GM12878 (cell line): ENCODE measurements around the gene UHRF2. TPM values are rescaled to one million over a fixed set of nuclear protein-coding genes. Genes with fewer than 3 reads are reported as not detected.

Experiments used
- ATAC-seq: fragments of 200-7000 bp; cut with Tn5 transposase; 3 replicates; pipeline ENCODE4 v1.9.1; 2020; ENCODE audit warnings: mild to moderate bottlenecking, moderate library complexity
- BruUV-seq: library from RNA; stranded (reverse); fragments of 400-500 nt; replicated peaks from 2 replicates; lab custom pipeline; 2021; lab: Mats Ljungman, UMichigan
- CTCF ChIA-PET: fragments of 300-600 bp; sonication (Branson Sonifier 250); formaldehyde crosslinking; extraction: SDS; loops from one replicate; lab custom pipeline; 2021; ENCODE audit warnings: inconsistent platforms; lab: Yijun Ruan, JAX
- POLR2A ChIA-PET: fragments of 350-600 bp; formaldehyde crosslinking; extraction: SDS; loops from one replicate; lab custom pipeline; 2021; ENCODE audit warnings: inconsistent platforms; lab: Charles Lee
- RAD21 ChIA-PET: fragments of 300-600 bp; sonication (Branson Sonifier 250); formaldehyde crosslinking; loops from one replicate; lab custom pipeline; 2023; ENCODE audit warnings: antibody characterized with exemption; ENCODE audit not compliant: unreplicated experiment; lab: Charles Lee
- SMC1A ChIA-PET: fragments of 300-600 bp; sonication (Branson Sonifier 250); formaldehyde crosslinking; loops from one replicate; lab custom pipeline; 2023; ENCODE audit not compliant: unreplicated experiment, uncharacterized antibody; lab: Charles Lee
- DNase-seq: peaks from one replicate; pipeline ENCODE4 v3.0.0-alpha.2; 2011; ENCODE audit warnings: low read depth, low spot score
- FAIRE-seq: peaks from 3 replicates; lab custom pipeline; 2011; peaks lifted over from hg19 to GRCh38; lab: Jason Lieb, UNC
- H2AFZ ChIP-seq: 2 replicates; pipeline ENCODE4 v1.6.0; 2011; ENCODE audit warnings: low read depth, low read length, control low read depth; ENCODE audit not compliant: control insufficient read depth
- H3K27ac ChIP-seq: 2 replicates; pipeline ENCODE4 v1.5.1; 2011; ENCODE audit warnings: control low read depth; ENCODE audit not compliant: control insufficient read depth, insufficient read depth
- H3K27me3 ChIP-seq, 2 experiments: replicated peaks in 1 of 2; 2 replicates each; pipeline versions ENCODE4 v1.6.0 to v1.6.1; 2011; ENCODE audit warnings: low read length in 1 of 2; ENCODE audit not compliant: control insufficient read depth in 2 of 2, insufficient read depth in 2 of 2
- H3K36me3 ChIP-seq, 2 experiments: 2 replicates each; pipeline ENCODE4 v1.5.1; 2011; ENCODE audit warnings: low read length in 1 of 2; ENCODE audit not compliant: control insufficient read depth in 2 of 2, insufficient read depth in 2 of 2
- H3K4me1 ChIP-seq: 2 replicates; pipeline ENCODE4 v1.6.1; 2011; ENCODE audit warnings: mild to moderate bottlenecking, low read length, moderate library complexity, mixed read lengths; ENCODE audit not compliant: control insufficient read depth, insufficient read depth
- H3K4me2 ChIP-seq: 2 replicates; pipeline ENCODE4 v1.6.0; 2011; ENCODE audit warnings: control low read depth; ENCODE audit not compliant: control insufficient read depth, insufficient read depth
- H3K4me3 ChIP-seq: fragments of 200-600 bp; sonication (generic); 2 replicates; pipeline ENCODE4 v1.5.1; 2016
- H3K79me2 ChIP-seq: 2 replicates; pipeline ENCODE4 v1.6.0; 2011; ENCODE audit warnings: low read length; ENCODE audit not compliant: control insufficient read depth, insufficient read depth
- H3K9ac ChIP-seq: 2 replicates; pipeline ENCODE4 v1.8.0; 2011; ENCODE audit warnings: low read length, control low read depth, mixed read lengths; ENCODE audit not compliant: control insufficient read depth, insufficient read depth
- H3K9me3 ChIP-seq: replicated peaks from 3 replicates; pipeline ENCODE4 v1.5.1; 2011; ENCODE audit warnings: mild to moderate bottlenecking, low read length; ENCODE audit not compliant: control insufficient read depth, insufficient read depth
- H4K20me1 ChIP-seq: 2 replicates; pipeline ENCODE4 v1.6.0; 2011; ENCODE audit not compliant: control insufficient read depth, insufficient read depth
- BCLAF1 ChIP-seq: fragments of 450-650 bp; IDR thresholded peaks from 2 replicates; pipeline ENCODE4 v1.6.1; 2017; ENCODE audit warnings: antibody characterized with exemption, mild to moderate bottlenecking, moderate library complexity
- CBX3 ChIP-seq: fragments of 200-600 bp; sonication (generic); IDR thresholded peaks from 2 replicates; pipeline ENCODE4 v1.6.1; 2016; ENCODE audit warnings: low read depth, borderline replicate concordance
- CBX5 ChIP-seq: sonication (generic); IDR thresholded peaks from 2 replicates; pipeline ENCODE4 v1.6.1; 2016; ENCODE audit warnings: low read depth, moderate library complexity, mild to moderate bottlenecking, inconsistent platforms
- CEBPZ ChIP-seq: fragments of 150-350 bp; IDR thresholded peaks from 2 replicates; pipeline ENCODE4 v1.6.1; 2016; ENCODE audit warnings: low read depth, low read length
- HDAC6 ChIP-seq: fragments of 200-600 bp; sonication (generic); IDR thresholded peaks from one replicate; pipeline ENCODE4 v1.8.0; 2017; ENCODE audit warnings: antibody characterized with exemption; ENCODE audit not compliant: unreplicated experiment
- RAD21 ChIP-seq: IDR thresholded peaks from 2 replicates; pipeline ENCODE4 v1.6.1; 2011; ENCODE audit warnings: mild to moderate bottlenecking, low read depth, low read length, moderate library complexity; ENCODE audit not compliant: insufficient read depth
- RELB ChIP-seq: fragments of 450-650 bp; IDR thresholded peaks from 2 replicates; pipeline ENCODE4 v1.6.1; 2017; ENCODE audit warnings: low read depth, mild to moderate bottlenecking, moderate library complexity
- RUNX3 ChIP-seq: IDR thresholded peaks from 2 replicates; pipeline ENCODE4 v1.6.1; 2012; ENCODE audit warnings: low read length, inconsistent platforms
- WGBS: methylation state at CpG from one replicate; pipeline ENCODE4 v1.1.6; 2016; ENCODE audit warnings: low lambda C conversion rate; ENCODE audit not compliant: insufficient replicate concordance, insufficient coverage; ENCODE audit errors: missing lambda C conversion rate; 5-methylcytosine and 5-hydroxymethylcytosine counted together
- in situ Hi-C: fragments of 300-500 bp; cut with MboI; formaldehyde crosslinking; loops from 9 replicates; pipeline ENCODE4 v1.14.3; 2018; ENCODE audit warnings: mixed read lengths
- intact Hi-C: fragments of 100-400 bp; cut with micrococcal nuclease; formaldehyde crosslinking; loops from one replicate; pipeline ENCODE4 v1.14.2; 2022; ENCODE audit not compliant: unreplicated experiment
- polyA plus RNA-seq, 11 experiments: library from polyadenylated mRNA; depleted of rRNA in 4 of 11; unstranded in 6 of 11; stranded (reverse) in 5 of 11; fragments of >200 nt; fragmentation: Nextera tagmentation in 4 of 11; fragmentation: Illumina TruSeq in 1 of 11; extraction: Ambion mirVana in 4 of 11; extraction: Trizol in 1 of 11; gene quantifications; 1 replicate in 1 of 11; 2 replicates in 10 of 11; pipeline versions ENCODE4 v1.2.1 to v1.2.3, GENCODE V29; 2011 to 2016; ENCODE audit warnings: inconsistent platforms in 2 of 11, missing spikeins in 2 of 11, low read depth in 1 of 11
- total RNA-seq, 4 experiments: library from RNA; depleted of rRNA in 3 of 4; stranded (reverse); fragments of >200 nt in 3 of 4; fragmentation: Illumina TruSeq in 1 of 4; extraction: Trizol in 1 of 4; gene quantifications; 2 replicates each; pipeline versions ENCODE4 v1.2.1 to v1.2.3, GENCODE V29; 2013 to 2021

Gene UHRF2
- total and polyA plus RNA-seq, 10 of the 15 experiments (the other 5 are each of a cell fraction or from before 2014, with no cell fraction given): 11.2 to 95.8 (median 43.1) TPM

GRCh38 chr9:6488395-6488794 lies 75.4 kb downstream of the UHRF2 start:
- CTCF ChIA-PET: interaction anchor here (0.6 to 1.4 kb wide), 5 partner anchors 22 to 136 kb away, joined by 3 to 5 read pairs (median 4); no protein-coding TSS in a partner anchor

GRCh38 chr9:6489099-6489498 lies 76.1 kb downstream of the UHRF2 start:
- Histone ChIP-seq H3K27me3 (no peaks in the 10 kb centered on the region), H3K27ac (no peak overlapping the region), H3K4me2 (no peak overlapping the region), H3K9me3 (no peaks in the 10 kb centered on the region), H3K4me3 (no peak overlapping the region), H2AFZ (no peak overlapping the region), H4K20me1 (no peaks in the 10 kb centered on the region), H3K4me1 (no peaks in the 10 kb centered on the region), H3K79me2 (no peaks in the 10 kb centered on the region; the same call in none of the 2 replicates), H3K36me3 (peaks cover 8 to 32% of the 10 kb centered on the region in 2 experiments), H3K9ac (no peak overlapping the region)
- SMC1A ChIA-PET: interaction anchor here (0.6 to 1.2 kb wide), 4 partner anchors 10 to 133 kb away, joined by 3 read pairs; no protein-coding TSS in a partner anchor
- RAD21 ChIA-PET: no interaction called here
- CTCF ChIA-PET: interaction anchor here (0.6 to 1.4 kb wide), 4 partner anchors 69 to 137 kb away, joined by 4 to 5 read pairs (median 4); no protein-coding TSS in a partner anchor
- intact Hi-C loops: no loop called here
- in situ Hi-C loops: no loop called here
- POLR2A ChIA-PET: no interaction called here
- ATAC-seq (no peak), DNase-seq (no peak), FAIRE-seq (no peak)
- 94% methylated on average over 1 of the region's 1 CpG for WGBS
- BruUV-seq: no TSS peak
- TF ChIP-seq CBX5: no peak
- no peak for TF ChIP-seq RELB
- no peak for TF ChIP-seq CBX3
- no peak for TF ChIP-seq CEBPZ
- no peak for TF ChIP-seq RAD21
- TF ChIP-seq BCLAF1: no peak
- no peak for TF ChIP-seq HDAC6

More at GRCh38 chr9:6488395-6488794, 75.4 kb downstream of the UHRF2 start:
- no peaks in the 10 kb centered on the region for H3K9me3 ChIP-seq
- H3K36me3 ChIP-seq: peaks cover 10 to 37% of the 10 kb centered on the region in 2 experiments
- H3K79me2 ChIP-seq: no peaks in the 10 kb centered on the region; the same call in none of the 2 replicates
- ATAC-seq: no peak
- no peaks in the 10 kb centered on the region for H3K4me1 ChIP-seq
- no peak overlapping the region for H3K4me2 ChIP-seq
- H2AFZ ChIP-seq: no peak overlapping the region
- intact Hi-C loops: no loop called here
- no peak overlapping the region for H3K9ac ChIP-seq
- in situ Hi-C loops: no loop called here
- peak; percentile 30; the same call in 1 of the 2 replicates for TF ChIP-seq RAD21
- no peak for TF ChIP-seq RUNX3
- no peak for FAIRE-seq
- no peak overlapping the region for H3K27ac ChIP-seq
- ChIA-PET RAD21 (interaction anchor here (1.0 kb wide), 1 partner anchor 133 kb away, joined by 3 read pairs; no protein-coding TSS in a partner anchor), SMC1A (interaction anchor here (0.6 to 2.5 kb wide), 5 partner anchors 8 to 132 kb away, joined by 3 to 8 read pairs (median 3); no protein-coding TSS in a partner anchor), POLR2A (no interaction called here)
- H3K4me3 ChIP-seq: no peak overlapping the region
- no peak for DNase-seq
- H4K20me1 ChIP-seq: no peaks in the 10 kb centered on the region
- H3K27me3 ChIP-seq: no peaks in the 10 kb centered on the region
- BruUV-seq: no TSS peak
- 96% methylated on average over 7 of the region's 7 CpGs for WGBS
